ENCODE data around the gene FSD1. TPM values are rescaled to one million over a fixed set of nuclear protein-coding genes. Genes with fewer than 3 reads are reported as not detected.

Gene FSD1
- total RNA-seq, 1 donor from 2014 or later = 0.26 TPM

GRCh38 chr19:4264812-4265211, 39.6 kb upstream of the FSD1 start:
- peaks cover 14% of the 10 kb centered on the region for H3K36me3 ChIP-seq (ENCODE audit: control insufficient read depth, insufficient read depth, low read length)
- FAIRE-seq = no peak

GRCh38 chr19:4266253-4267000, 38.0 kb upstream of the FSD1 start:
- FAIRE-seq = peak; percentile 72
- no peak for TF ChIP-seq CTCF (IDR thresholded peaks at IDR 0.05; ENCODE audit: insufficient read depth, low read length, severe bottlenecking)
- H3K36me3 ChIP-seq (ENCODE audit: control insufficient read depth, insufficient read depth, low read length) = peaks cover 13% of the 10 kb centered on the region

More at GRCh38 chr19:4264812-4265211, 39.6 kb upstream of the FSD1 start:
- no peak for DNase-seq (ENCODE audit: low read depth)
- no peaks in the 10 kb centered on the region for H3K27me3 ChIP-seq (ENCODE audit: control insufficient read depth, insufficient read depth, low read length)
- no peak overlapping the region for H3K4me3 ChIP-seq (ENCODE audit: low read depth, low read length)
- TF ChIP-seq CTCF (IDR thresholded peaks at IDR 0.05; ENCODE audit: insufficient read depth, low read length, severe bottlenecking) = no peak

GRCh38 chr19:4267101-4267900, 37.1 kb upstream of the FSD1 start:
- DNase-seq (ENCODE audit: low read depth) (peak; percentile 27), FAIRE-seq (no peak)
- peak; percentile 84 for TF ChIP-seq CTCF (IDR thresholded peaks at IDR 0.05; ENCODE audit: insufficient read depth, low read length, severe bottlenecking)
- no peaks in the 10 kb centered on the region for H3K27me3 ChIP-seq (ENCODE audit: control insufficient read depth, insufficient read depth, low read length)
- no peak overlapping the region for H3K4me3 ChIP-seq (ENCODE audit: low read depth, low read length)
- peaks cover 11% of the 10 kb centered on the region for H3K36me3 ChIP-seq (ENCODE audit: control insufficient read depth, insufficient read depth, low read length)

More at GRCh38 chr19:4266253-4267000, 38.0 kb upstream of the FSD1 start:
- Histone ChIP-seq H3K27me3 (ENCODE audit: control insufficient read depth, insufficient read depth, low read length) (no peaks in the 10 kb centered on the region), H3K4me3 (ENCODE audit: low read depth, low read length) (no peak overlapping the region)
- DNase-seq (ENCODE audit: low read depth) = no peak

GRCh38 chr19:4267901-4268815, 36.2 kb upstream of the FSD1 start:
- no peak overlapping the region for H3K4me3 ChIP-seq (ENCODE audit: low read depth, low read length)
- TF ChIP-seq CTCF (IDR thresholded peaks at IDR 0.05; ENCODE audit: insufficient read depth, low read length, severe bottlenecking) = no peak
- FAIRE-seq (no peak), DNase-seq (ENCODE audit: low read depth) (no peak)
- H3K36me3 ChIP-seq (ENCODE audit: control insufficient read depth, insufficient read depth, low read length) = peaks cover 11% of the 10 kb centered on the region
- no peaks in the 10 kb centered on the region for H3K27me3 ChIP-seq (ENCODE audit: control insufficient read depth, insufficient read depth, low read length)

GRCh38 chr19:4268816-4269430, 35.5 kb upstream of the FSD1 start:
- DNase-seq (ENCODE audit: low read depth) (no peak), FAIRE-seq (no peak)
- Histone ChIP-seq H3K4me3 (ENCODE audit: low read depth, low read length) (no peak overlapping the region), H3K27me3 (ENCODE audit: control insufficient read depth, insufficient read depth, low read length) (no peaks in the 10 kb centered on the region), H3K36me3 (ENCODE audit: control insufficient read depth, insufficient read depth, low read length) (peaks cover 11% of the 10 kb centered on the region)
- TF ChIP-seq CTCF (IDR thresholded peaks at IDR 0.05; ENCODE audit: insufficient read depth, low read length, severe bottlenecking) = no peak

Measured in bronchial epithelial cell (primary cell).